PC-9 (cell line): Measurements from ENCODE around the gene LHFPL2. TPM values are rescaled to one million over a fixed set of nuclear protein-coding genes. Genes with fewer than 3 reads are reported as not detected.

Source experiments
- BruUV-seq: library from RNA; stranded (reverse); fragments of 400-500 nt; replicated peaks from 2 replicates; lab custom pipeline; 2021; lab: Mats Ljungman, UMichigan
- CTCF ChIA-PET: fragments of 300-600 bp; sonication (Branson Sonifier 250); formaldehyde crosslinking; loops from one replicate; lab custom pipeline; 2022; ENCODE audit warnings: antibody characterized with exemption; lab: Charles Lee
- POLR2A ChIA-PET: fragments of 300-600 bp; sonication (Branson Sonifier 250); formaldehyde crosslinking; loops from one replicate; lab custom pipeline; 2022; ENCODE audit warnings: antibody characterized with exemption; ENCODE audit not compliant: unreplicated experiment; lab: Charles Lee
- DNase-seq, 2 experiments: peaks; one replicate each; pipeline versions ENCODE4 v3.0.0 to v3.0.0-alpha.2; 2015 to 2022; ENCODE audit warnings: mixed read lengths in 1 of 2
- H2AFZ ChIP-seq: fragments of 200-600 bp; sonication (generic); 2 replicates; pipeline ENCODE4 v1.8.1; 2017; ENCODE audit warnings: antibody characterized with exemption
- H3F3A ChIP-seq: fragments of 200-600 bp; sonication (generic); 2 replicates; pipeline ENCODE4 v1.8.1; 2017; ENCODE audit warnings: antibody characterized with exemption, mild to moderate bottlenecking, low read depth; ENCODE audit not compliant: insufficient read depth
- H3K27ac ChIP-seq: fragments of 200-600 bp; sonication (generic); 2 replicates; pipeline ENCODE4 v1.6.1; 2016; ENCODE audit warnings: mixed run types
- H3K27me3 ChIP-seq: fragments of 200-600 bp; sonication (generic); 2 replicates; pipeline ENCODE4 v1.6.1; 2016; ENCODE audit warnings: low read depth, mixed run types; ENCODE audit not compliant: insufficient read depth
- H3K36me3 ChIP-seq: fragments of 200-600 bp; sonication (generic); 2 replicates; pipeline ENCODE4 v1.6.1; 2016; ENCODE audit warnings: low read depth, mixed run types
- H3K4me1 ChIP-seq: fragments of 200-600 bp; sonication (generic); replicated peaks from 2 replicates; pipeline ENCODE4 v1.6.1; 2016; ENCODE audit warnings: mixed run types; ENCODE audit not compliant: insufficient read depth
- H3K4me2 ChIP-seq: fragments of 200-600 bp; sonication (generic); 2 replicates; pipeline ENCODE4 v1.6.1; 2017; ENCODE audit warnings: mixed run types
- H3K4me3 ChIP-seq: fragments of 200-600 bp; sonication (generic); 2 replicates; pipeline ENCODE4 v1.6.1; 2016; ENCODE audit warnings: mixed run types
- H3K79me2 ChIP-seq: fragments of 200-600 bp; sonication (generic); 2 replicates; pipeline ENCODE4 v1.6.1; 2017; ENCODE audit warnings: low read depth, mixed run types
- H3K9me2 ChIP-seq: fragments of 200-600 bp; sonication (generic); 2 replicates; pipeline ENCODE4 v1.8.1; 2017; ENCODE audit warnings: mild to moderate bottlenecking; ENCODE audit not compliant: insufficient read depth
- H3K9me3 ChIP-seq: fragments of 200-600 bp; sonication (generic); 2 replicates; pipeline ENCODE4 v1.8.1; 2016; ENCODE audit warnings: low read depth; ENCODE audit not compliant: insufficient read depth
- H4K20me1 ChIP-seq: fragments of 200-600 bp; sonication (generic); 2 replicates; pipeline ENCODE4 v1.8.1; 2017; ENCODE audit not compliant: insufficient read depth
- EZH2 ChIP-seq: fragments of 200-600 bp; sonication (generic); IDR thresholded peaks from 2 replicates; pipeline ENCODE4 v1.8.0; 2017; ENCODE audit warnings: antibody characterized with exemption, low read depth
- intact Hi-C: fragments of 100-400 bp; cut with micrococcal nuclease; formaldehyde crosslinking; loops from one replicate; pipeline ENCODE4 v1.10.0; 2022; ENCODE audit not compliant: unreplicated experiment
- total RNA-seq: library from RNA; stranded (reverse); gene quantifications from 2 replicates; pipeline ENCODE4 v1.2.3, GENCODE V29; 2021
- TF ChIP-seq, protein P1 (sequence below): fragments of 200-600 bp; sonication (generic); conservative IDR thresholded peaks from 2 replicates; pipeline ENCODE4 v1.6.1; 2017; ENCODE audit warnings: mixed run types, antibody characterized with exemption, mild to moderate bottlenecking, moderate library complexity

LHFPL2 gene
- total RNA-seq, 1 experiment from 2014 or later = 10.1 TPM

GRCh38 chr5:78527925-78528324 is 120.6 kb downstream of the LHFPL2 start:
- Histone ChIP-seq H3K4me1 (peaks cover 46% of the 10 kb centered on the region), H3K27me3 (no peaks in the 10 kb centered on the region), H3K4me2 (no peak overlapping the region), H3K9me3 (no peaks in the 10 kb centered on the region), H3F3A (peaks cover 25% of the 10 kb centered on the region), H3K27ac (peak overlapping the region; percentile 86; the same call in 1 of the 2 replicates), H3K4me3 (no peak overlapping the region), H4K20me1 (no peaks in the 10 kb centered on the region), H3K9me2 (no peaks in the 10 kb centered on the region), H2AFZ (no peak overlapping the region), H3K79me2 (peaks cover 24% of the 10 kb centered on the region; the same call in 1 of the 2 replicates), H3K36me3 (no peaks in the 10 kb centered on the region)
- no TSS peak for BruUV-seq
- DNase-seq = no peak
- ChIA-PET POLR2A (interaction anchor here (0.6 kb wide), 1 partner anchor 9 kb away, joined by 3 read pairs; no protein-coding TSS in a partner anchor), CTCF (no interaction called here)
- no peak for TF ChIP-seq EZH2
- TF ChIP-seq, protein P1, sequence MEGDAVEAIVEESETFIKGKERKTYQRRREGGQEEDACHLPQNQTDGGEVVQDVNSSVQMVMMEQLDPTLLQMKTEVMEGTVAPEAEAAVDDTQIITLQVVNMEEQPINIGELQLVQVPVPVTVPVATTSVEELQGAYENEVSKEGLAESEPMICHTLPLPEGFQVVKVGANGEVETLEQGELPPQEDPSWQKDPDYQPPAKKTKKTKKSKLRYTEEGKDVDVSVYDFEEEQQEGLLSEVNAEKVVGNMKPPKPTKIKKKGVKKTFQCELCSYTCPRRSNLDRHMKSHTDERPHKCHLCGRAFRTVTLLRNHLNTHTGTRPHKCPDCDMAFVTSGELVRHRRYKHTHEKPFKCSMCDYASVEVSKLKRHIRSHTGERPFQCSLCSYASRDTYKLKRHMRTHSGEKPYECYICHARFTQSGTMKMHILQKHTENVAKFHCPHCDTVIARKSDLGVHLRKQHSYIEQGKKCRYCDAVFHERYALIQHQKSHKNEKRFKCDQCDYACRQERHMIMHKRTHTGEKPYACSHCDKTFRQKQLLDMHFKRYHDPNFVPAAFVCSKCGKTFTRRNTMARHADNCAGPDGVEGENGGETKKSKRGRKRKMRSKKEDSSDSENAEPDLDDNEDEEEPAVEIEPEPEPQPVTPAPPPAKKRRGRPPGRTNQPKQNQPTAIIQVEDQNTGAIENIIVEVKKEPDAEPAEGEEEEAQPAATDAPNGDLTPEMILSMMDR = no peak
- intact Hi-C loops = no loop called here

GRCh38 chr5:78527054-78527859 is 121.3 kb downstream of the LHFPL2 start:
- Histone ChIP-seq H3K4me2 (no peak overlapping the region), H3K27me3 (no peaks in the 10 kb centered on the region), H3K9me3 (no peaks in the 10 kb centered on the region; the same call in 1 of the 2 replicates), H3K36me3 (no peaks in the 10 kb centered on the region), H3K9me2 (no peaks in the 10 kb centered on the region), H3F3A (peaks cover 25% of the 10 kb centered on the region), H3K4me1 (peaks cover 46% of the 10 kb centered on the region), H3K79me2 (peaks cover 28% of the 10 kb centered on the region; the same call in 1 of the 2 replicates), H3K4me3 (no peak overlapping the region), H3K27ac (no peak overlapping the region), H2AFZ (no peak overlapping the region), H4K20me1 (no peaks in the 10 kb centered on the region)
- intact Hi-C loops = no loop called here
- POLR2A ChIA-PET = no interaction called here
- DNase-seq = peak in 1 of 2 experiments; percentile 70
- CTCF ChIA-PET = interaction anchor here (1.0 kb wide), 1 partner anchor 22 kb away, joined by 10 read pairs; no protein-coding TSS in a partner anchor
- TF ChIP-seq, protein P1 = no peak
- TF ChIP-seq EZH2 = no peak
- no TSS peak for BruUV-seq

DNA sequence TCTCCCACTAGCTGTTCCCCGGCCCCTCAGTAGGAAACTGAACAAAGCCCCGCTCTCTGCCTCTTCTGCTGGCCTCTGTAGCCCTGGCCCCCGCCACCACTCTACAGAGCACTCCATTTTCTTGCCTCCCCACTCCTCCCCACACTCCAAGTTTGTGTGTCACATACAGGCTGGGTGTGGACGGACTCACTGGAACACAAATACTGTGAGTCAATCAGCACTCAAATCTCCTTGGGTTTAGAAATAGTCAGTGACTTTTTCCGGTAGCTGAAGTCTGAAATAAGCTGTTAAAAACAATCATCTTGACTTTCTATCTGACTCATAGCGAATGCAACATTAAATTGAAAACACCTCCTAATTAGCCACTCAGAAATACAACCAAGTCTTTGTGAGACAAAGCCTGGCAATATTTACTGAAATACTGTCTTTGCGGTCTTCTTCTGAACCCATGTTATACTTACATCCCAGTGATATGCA is 122.5 kb downstream of the LHFPL2 start:
- H4K20me1 ChIP-seq = no peaks in the 10 kb centered on the region
- H3K4me3 ChIP-seq = no peak overlapping the region
- H3K9me3 ChIP-seq = no peaks in the 10 kb centered on the region; the same call in 1 of the 2 replicates
- ChIA-PET POLR2A (interaction anchor here (0.5 to 0.7 kb wide), 2 partner anchors 14 to 195 kb away, joined by 8 to 12 read pairs; no protein-coding TSS in a partner anchor), CTCF (interaction anchor here (1.0 kb wide), 1 partner anchor 20 kb away, joined by 10 read pairs; no protein-coding TSS in a partner anchor)
- peaks cover 25% of the 10 kb centered on the region for H3F3A ChIP-seq
- no TSS peak for BruUV-seq
- DNase-seq = no peak
- no peaks in the 10 kb centered on the region for H3K27me3 ChIP-seq
- H3K4me1 ChIP-seq = peaks cover 44% of the 10 kb centered on the region
- H3K9me2 ChIP-seq = no peaks in the 10 kb centered on the region
- peaks cover 28% of the 10 kb centered on the region; the same call in 1 of the 2 replicates for H3K79me2 ChIP-seq
- intact Hi-C loops = no loop called here
- no peaks in the 10 kb centered on the region for H3K36me3 ChIP-seq
- no peak overlapping the region for H3K4me2 ChIP-seq
- no peak overlapping the region for H3K27ac ChIP-seq
- TF ChIP-seq EZH2 = no peak
- TF ChIP-seq, protein P1 = no peak
- H2AFZ ChIP-seq = no peak overlapping the region
